A673 (cell line): Measurements from ENCODE around the gene NEO1. TPM values are rescaled to one million over a fixed set of nuclear protein-coding genes. Genes with fewer than 3 reads are reported as not detected.
"Not testable (repeated sequence)": the region's sequence is repeated elsewhere in the genome, so short reads cannot be mapped to it uniquely, and the experiment has no call there.

Experiments used
- BruUV-seq: library from RNA; stranded (reverse); fragments of 400-500 nt; replicated peaks from 2 replicates; lab custom pipeline; 2021; lab: Mats Ljungman, UMichigan
- CTCF ChIA-PET: fragments of 300-600 bp; sonication (Branson Sonifier 250); formaldehyde crosslinking; loops from one replicate; lab custom pipeline; 2022; ENCODE audit warnings: antibody characterized with exemption; lab: Charles Lee
- POLR2A ChIA-PET: fragments of 300-600 bp; sonication (Branson Sonifier 250); formaldehyde crosslinking; loops from one replicate; lab custom pipeline; 2022; ENCODE audit warnings: antibody characterized with exemption; ENCODE audit not compliant: low non-redundant PET; lab: Charles Lee
- DNase-seq: peaks from one replicate; pipeline ENCODE4 v3.0.0-alpha.2; 2015; ENCODE audit warnings: low spot score
- H3K27ac ChIP-seq: fragments of 200-600 bp; sonication (generic); 2 replicates; pipeline ENCODE4 v1.5.1; 2016; ENCODE audit warnings: mixed run types, low read depth, mild to moderate bottlenecking, mixed read lengths, antibody characterized with exemption, low read length; ENCODE audit not compliant: poor library complexity, severe bottlenecking
- H3K27me3 ChIP-seq: fragments of 200-600 bp; sonication (generic); replicated peaks from 2 replicates; pipeline ENCODE4 v1.6.1; 2017; ENCODE audit warnings: mixed run types, low read depth, mild to moderate bottlenecking, mixed read lengths, antibody characterized with exemption, low read length; ENCODE audit not compliant: insufficient read depth, poor library complexity
- H3K36me3 ChIP-seq: fragments of 200-600 bp; sonication (generic); 2 replicates; pipeline ENCODE4 v1.6.1; 2016; ENCODE audit warnings: mixed run types, mild to moderate bottlenecking, mixed read lengths, antibody characterized with exemption, low read length; ENCODE audit not compliant: insufficient read depth, poor library complexity, severe bottlenecking
- H3K4me1 ChIP-seq: fragments of 200-600 bp; sonication (generic); 2 replicates; pipeline ENCODE4 v1.6.1; 2017; ENCODE audit warnings: mixed run types, mild to moderate bottlenecking, mixed read lengths, antibody characterized with exemption, low read length; ENCODE audit not compliant: insufficient read depth, poor library complexity, severe bottlenecking
- H3K4me3 ChIP-seq: fragments of 200-600 bp; sonication (generic); 2 replicates; pipeline ENCODE4 v1.5.1; 2016; ENCODE audit warnings: low read depth, mixed run types, mild to moderate bottlenecking, mixed read lengths, low read length; ENCODE audit not compliant: poor library complexity, severe bottlenecking
- H3K9me3 ChIP-seq: fragments of 200-600 bp; sonication (generic); 2 replicates; pipeline ENCODE4 v1.6.1; 2016; ENCODE audit warnings: mixed run types, low read depth, mild to moderate bottlenecking, mixed read lengths, antibody characterized with exemption, low read length; ENCODE audit not compliant: poor library complexity, severe bottlenecking
- CTCF ChIP-seq: fragments of 300-800, 200-600 bp; sonication (generic); conservative IDR thresholded peaks from 2 replicates; pipeline ENCODE4 v1.5.1; 2017; ENCODE audit warnings: low read depth, mild to moderate bottlenecking, antibody characterized with exemption, low read length, moderate library complexity, mixed read lengths
- EZH2 ChIP-seq: fragments of 200-600 bp; sonication (generic); IDR thresholded peaks from 2 replicates; pipeline ENCODE4 v1.6.1; 2017; ENCODE audit warnings: borderline replicate concordance, low read depth, mild to moderate bottlenecking, mixed read lengths, antibody characterized with exemption, low read length; ENCODE audit not compliant: poor library complexity, severe bottlenecking
- intact Hi-C: fragments of 100-400 bp; cut with micrococcal nuclease; formaldehyde crosslinking; loops from one replicate; pipeline ENCODE4 v1.10.0; 2022; ENCODE audit not compliant: unreplicated experiment
- total RNA-seq: library from RNA; stranded (reverse); gene quantifications from 2 replicates; pipeline ENCODE4 v1.2.3, GENCODE V29; 2021

NEO1 gene
- total RNA-seq, 1 experiment from 2014 or later = 72.6 TPM

- H3K27me3 ChIP-seq = no peaks in the 10 kb centered on the region
- intact Hi-C loops = no loop called here
- H3K27ac ChIP-seq = no peak overlapping the region
- no peak for TF ChIP-seq CTCF
- no peak for TF ChIP-seq EZH2
- H3K9me3 ChIP-seq = no peaks in the 10 kb centered on the region
- H3K4me3 ChIP-seq = no peak overlapping the region
- ChIA-PET CTCF (no interaction called here), POLR2A (no interaction called here)
- no TSS peak for BruUV-seq
- no peak for DNase-seq
- no peaks in the 10 kb centered on the region for H3K36me3 ChIP-seq
- no peaks in the 10 kb centered on the region for H3K4me1 ChIP-seq
Measured at GRCh38 chr15:73212424-73212823, 160.2 kb downstream of the NEO1 start.

- H3K9me3 ChIP-seq, H3K27ac ChIP-seq, BruUV-seq, H3K4me3 ChIP-seq, intact Hi-C loops, H3K27me3 ChIP-seq, H3K4me1 ChIP-seq, POLR2A ChIA-PET, DNase-seq, H3K36me3 ChIP-seq, CTCF ChIA-PET: not testable (repeated sequence)
Measured at GRCh38 chr15:73221450-73221849, 169.2 kb downstream of the NEO1 start.

DNA sequence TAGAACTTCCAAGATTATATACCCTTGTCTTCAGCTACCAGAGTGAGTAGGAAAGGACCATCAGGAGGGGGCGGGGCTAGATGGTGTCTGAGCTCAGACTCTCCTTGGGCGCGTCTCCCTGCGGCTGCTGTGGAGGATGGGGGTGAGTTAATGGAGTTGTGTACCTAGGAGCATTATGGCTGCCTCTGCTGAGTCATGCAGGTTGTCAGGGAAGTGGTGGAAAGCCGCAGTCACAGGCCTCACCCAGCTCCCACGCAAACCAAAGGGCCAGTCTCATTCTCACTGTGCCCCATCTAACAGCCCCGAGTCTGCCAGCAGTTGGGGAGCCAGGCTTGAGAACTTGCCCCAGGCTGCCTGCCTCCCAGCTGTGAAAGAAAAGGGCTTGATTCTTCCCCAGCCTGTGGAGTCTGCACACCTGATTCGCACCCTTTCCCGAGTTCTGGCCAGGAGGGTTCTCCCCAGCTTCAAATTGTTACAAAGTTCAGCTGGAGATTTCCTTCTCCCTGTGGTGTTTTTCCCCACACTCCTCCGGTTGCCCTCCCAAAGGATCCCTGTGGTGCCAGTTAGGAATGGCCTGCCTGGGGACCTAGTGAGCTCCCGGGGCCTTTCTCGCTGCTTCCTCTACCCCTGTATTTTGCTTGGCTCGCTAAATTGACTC is 173.2 kb downstream of the NEO1 start:
- DNase-seq = no peak
- Histone ChIP-seq H3K9me3 (peaks cover 6% of the 10 kb centered on the region), H3K4me3 (no peak overlapping the region), H3K27me3 (no peaks in the 10 kb centered on the region), H3K4me1 (no peaks in the 10 kb centered on the region), H3K27ac (peak overlapping the region; percentile 7), H3K36me3 (no peaks in the 10 kb centered on the region)
- no peak for TF ChIP-seq CTCF
- TF ChIP-seq EZH2 = no peak
- CTCF ChIA-PET = no interaction called here
- intact Hi-C loops = no loop called here
- POLR2A ChIA-PET = no interaction called here
- no TSS peak for BruUV-seq
